H9 (cell line): Measurements from ENCODE around the gene FOXP2. TPM values are rescaled to one million over a fixed set of nuclear protein-coding genes. Genes with fewer than 3 reads are reported as not detected.

Source experiments
- DNase-seq: peaks from one replicate; pipeline ENCODE4 v3.0.0-alpha.2; 2017
- H2AFZ ChIP-seq: one replicate; pipeline ENCODE4 v1.6.1; 2013; ENCODE audit warnings: mild to moderate bottlenecking, low read length, control low read depth, moderate library complexity
- H2AK5ac ChIP-seq: 2 replicates; pipeline ENCODE4 v1.6.1; 2013; ENCODE audit warnings: low read length, control low read depth, mixed read lengths; ENCODE audit not compliant: insufficient read length
- H2BK120ac ChIP-seq: one replicate; pipeline ENCODE4 v1.6.1; 2013; ENCODE audit warnings: low read depth, mild to moderate bottlenecking, low read length, control low read depth, inconsistent platforms; ENCODE audit not compliant: poor library complexity, severe bottlenecking
- H2BK12ac ChIP-seq: 2 replicates; pipeline ENCODE4 v1.6.1; 2013; ENCODE audit warnings: low read length, control low read depth, mixed read lengths, low read depth; ENCODE audit not compliant: insufficient read length
- H2BK15ac ChIP-seq: 2 replicates; pipeline ENCODE4 v1.6.1; 2013; ENCODE audit warnings: low read depth, low read length, control low read depth
- H2BK20ac ChIP-seq: one replicate; pipeline ENCODE4 v1.6.1; 2013; ENCODE audit warnings: low read depth, mild to moderate bottlenecking, low read length, control low read depth, inconsistent platforms; ENCODE audit not compliant: poor library complexity, severe bottlenecking
- H2BK5ac ChIP-seq: 2 replicates; pipeline ENCODE4 v1.6.1; 2013; ENCODE audit warnings: low read length, control low read depth, mixed read lengths; ENCODE audit not compliant: insufficient read length
- H3K14ac ChIP-seq: 2 replicates; pipeline ENCODE4 v1.6.1; 2013; ENCODE audit warnings: low read length, control low read depth; ENCODE audit not compliant: insufficient read depth
- H3K18ac ChIP-seq: 2 replicates; pipeline ENCODE4 v1.6.1; 2013; ENCODE audit warnings: low read depth, mild to moderate bottlenecking, mixed read lengths, low read length, control low read depth; ENCODE audit not compliant: insufficient read length
- H3K23ac ChIP-seq: 2 replicates; pipeline ENCODE4 v1.6.1; 2013; ENCODE audit warnings: low read length, control low read depth, mixed read lengths, low read depth; ENCODE audit not compliant: insufficient read length
- H3K23me2 ChIP-seq: 2 replicates; pipeline ENCODE4 v1.6.1; 2013; ENCODE audit warnings: low read depth, mild to moderate bottlenecking, mixed read lengths, low read length, control low read depth; ENCODE audit not compliant: insufficient read length, poor library complexity, severe bottlenecking
- H3K27ac ChIP-seq: 2 replicates; pipeline ENCODE4 v1.5.1; 2013; ENCODE audit warnings: low read length, control low read depth, mixed read lengths, low read depth; ENCODE audit not compliant: insufficient read length
- H3K27me3 ChIP-seq: 2 replicates; pipeline ENCODE4 v1.6.1; 2013; ENCODE audit warnings: low read length, control low read depth, inconsistent platforms; ENCODE audit not compliant: insufficient read depth
- H3K4ac ChIP-seq: 2 replicates; pipeline ENCODE4 v1.6.1; 2013; ENCODE audit warnings: low read depth, mild to moderate bottlenecking, control low read depth, inconsistent platforms, low read length, moderate library complexity
- H3K4me1 ChIP-seq: 2 replicates; pipeline ENCODE4 v1.6.1; 2013; ENCODE audit warnings: low read length, control low read depth, inconsistent platforms; ENCODE audit not compliant: insufficient read depth
- H3K4me2 ChIP-seq: 2 replicates; pipeline ENCODE4 v1.6.1; 2013; ENCODE audit warnings: low read length, control low read depth, mixed read lengths; ENCODE audit not compliant: insufficient read length, insufficient read depth
- H3K56ac ChIP-seq: 2 replicates; pipeline ENCODE4 v1.6.1; 2013; ENCODE audit warnings: low read depth, mild to moderate bottlenecking, mixed read lengths, low read length, control low read depth; ENCODE audit not compliant: insufficient read length
- H3K79me1 ChIP-seq: 2 replicates; pipeline ENCODE4 v1.6.1; 2013; ENCODE audit warnings: low read depth, mild to moderate bottlenecking, moderate library complexity, low read length, control low read depth, inconsistent platforms; ENCODE audit not compliant: insufficient read depth, poor library complexity, severe bottlenecking
- H3K79me2 ChIP-seq: 2 replicates; pipeline ENCODE4 v1.6.1; 2013; ENCODE audit warnings: low read length, control low read depth, inconsistent platforms; ENCODE audit not compliant: insufficient read depth
- H3K9ac ChIP-seq: 2 replicates; pipeline ENCODE4 v1.6.1; 2013; ENCODE audit warnings: low read length, control low read depth, mixed read lengths; ENCODE audit not compliant: insufficient read length; ENCODE audit errors: extremely low read depth
- H3K9me3 ChIP-seq: one replicate; pipeline ENCODE4 v1.6.1; 2013; ENCODE audit warnings: low read depth, low read length, inconsistent platforms; ENCODE audit not compliant: control insufficient read depth
- H3T11ph ChIP-seq: one replicate; pipeline ENCODE4 v1.6.1; 2013; ENCODE audit warnings: mild to moderate bottlenecking, low read length, control low read depth, inconsistent platforms
- H4K20me1 ChIP-seq: one replicate; pipeline ENCODE4 v1.6.1; 2013; ENCODE audit not compliant: control insufficient read depth, insufficient read length, insufficient read depth
- H4K5ac ChIP-seq: 2 replicates; pipeline ENCODE4 v1.6.1; 2013; ENCODE audit warnings: low read depth, mild to moderate bottlenecking, mixed read lengths, low read length, control low read depth; ENCODE audit not compliant: insufficient read length
- H4K8ac ChIP-seq: replicated peaks from 2 replicates; pipeline ENCODE4 v1.6.1; 2013; ENCODE audit warnings: low read length, control low read depth, mixed read lengths, low read depth; ENCODE audit not compliant: insufficient read length
- H4K91ac ChIP-seq: 2 replicates; pipeline ENCODE4 v1.6.1; 2013; ENCODE audit warnings: low read depth, mild to moderate bottlenecking, moderate library complexity, mixed read lengths, low read length, control low read depth; ENCODE audit not compliant: insufficient read length
- H3K27ac Mint-ChIP-seq, 3 experiments: 2 replicates in 2 of 3; 3 replicates in 1 of 3; pipeline ENCODE4 v1.8.0; 2020 to 2021; ENCODE audit warnings: mixed read lengths in 3 of 3, mild to moderate bottlenecking in 1 of 3, moderate library complexity in 1 of 3
- H3K27me3 Mint-ChIP-seq: 2 replicates; pipeline ENCODE4 v1.8.0; 2021; ENCODE audit warnings: low read depth, mild to moderate bottlenecking, moderate library complexity, mixed read lengths
- H3K36me3 Mint-ChIP-seq, 3 experiments: 2 replicates in 2 of 3; 3 replicates in 1 of 3; pipeline ENCODE4 v1.8.0; 2020 to 2021; ENCODE audit warnings: low read depth in 3 of 3, mixed read lengths in 3 of 3; ENCODE audit not compliant: insufficient read depth in 1 of 3
- H3K4me1 Mint-ChIP-seq, 2 experiments: 2 replicates each; pipeline ENCODE4 v1.8.0; 2020; ENCODE audit warnings: mixed read lengths in 2 of 2
- H3K4me3 Mint-ChIP-seq, 2 experiments: 2 replicates in 1 of 2; 3 replicates in 1 of 2; pipeline ENCODE4 v1.8.0; 2020 to 2021; ENCODE audit warnings: mild to moderate bottlenecking in 2 of 2, mixed read lengths in 2 of 2, moderate library complexity in 1 of 2
- H3K9me3 Mint-ChIP-seq, 2 experiments: 2 replicates in 1 of 2; 3 replicates in 1 of 2; pipeline ENCODE4 v1.8.0; 2020; ENCODE audit warnings: mild to moderate bottlenecking in 2 of 2, mixed read lengths in 2 of 2, moderate library complexity in 1 of 2
- CTCF ChIP-seq: fragments of 200-600 bp; sonication (generic); conservative IDR thresholded peaks from 3 replicates; pipeline ENCODE4 v1.8.0; 2021; ENCODE audit warnings: antibody characterized with exemption, mild to moderate bottlenecking
- WGBS: extraction: QIAGEN DNeasy Blood & Tissue Kit; methylation state at CpG from one replicate; pipeline ENCODE4 v1.1.7; 2013; ENCODE audit warnings: missing lambda C conversion rate, low lambda C conversion rate, mixed read lengths; ENCODE audit not compliant: insufficient read length; ENCODE audit errors: extremely low coverage; 5-methylcytosine and 5-hydroxymethylcytosine counted together
- total RNA-seq: library from RNA; stranded (reverse); gene quantifications from 2 replicates; pipeline ENCODE4 v1.2.1, GENCODE V29; 2021

FOXP2 gene
- total RNA-seq, 1 experiment from 2014 or later = not detected

GRCh38 chr7:114428211-114428610 lies 13.6 kb downstream of the FOXP2 start:
- H3K79me1 ChIP-seq = no peaks in the 10 kb centered on the region
- no peak overlapping the region for H3K4me3 Mint-ChIP-seq
- H3K4me2 ChIP-seq = no peak overlapping the region
- no peaks in the 10 kb centered on the region for H3K27me3 Mint-ChIP-seq
- H2BK12ac ChIP-seq = no peak overlapping the region
- H3K9me3 ChIP-seq = no peaks in the 10 kb centered on the region
- H3K18ac ChIP-seq = no peak overlapping the region
- no peaks in the 10 kb centered on the region for H3K4me1 ChIP-seq
- no peaks in the 10 kb centered on the region for H3K79me2 ChIP-seq
- TF ChIP-seq CTCF = no peak
- no peak overlapping the region for H2BK20ac ChIP-seq
- H3K27me3 ChIP-seq = no peaks in the 10 kb centered on the region
- no peak overlapping the region for H2BK15ac ChIP-seq
- WGBS = no CpG with 5 or more reads among the region's 1 CpG
- no peaks in the 10 kb centered on the region for H3K9me3 Mint-ChIP-seq
- no peak overlapping the region for H3K4ac ChIP-seq
- H4K5ac ChIP-seq = no peak overlapping the region
- no peak for DNase-seq
- no peak overlapping the region for H4K8ac ChIP-seq
- no peak overlapping the region for H3K14ac ChIP-seq
- H3K23me2 ChIP-seq = no peaks in the 10 kb centered on the region
- no peak overlapping the region for H3K27ac ChIP-seq
- no peak overlapping the region for H2AFZ ChIP-seq
- H3K56ac ChIP-seq = no peak overlapping the region
- no peaks in the 10 kb centered on the region for H4K20me1 ChIP-seq
- H3K4me1 Mint-ChIP-seq = no peaks in the 10 kb centered on the region
- H2BK120ac ChIP-seq = no peak overlapping the region
- no peak overlapping the region for H4K91ac ChIP-seq
- no peak overlapping the region for H2BK5ac ChIP-seq
- H3K36me3 Mint-ChIP-seq = no peaks in the 10 kb centered on the region
- H2AK5ac ChIP-seq = no peak overlapping the region
- H3K27ac Mint-ChIP-seq = no peak overlapping the region
- H3K23ac ChIP-seq = no peak overlapping the region
- no peak overlapping the region for H3T11ph ChIP-seq
- no peak overlapping the region for H3K9ac ChIP-seq
